GM18511 (cell line): Measurements from ENCODE around the gene SNRPN.
"Not testable (repeated sequence)": the region's sequence is repeated elsewhere in the genome, so short reads cannot be mapped to it uniquely, and the experiment has no call there.

Experiments used
- ATAC-seq: cut with Tn5 transposase; IDR thresholded peaks from one replicate; pipeline ENCODE4 v1.9.1; 2021; ENCODE audit warnings: mild to moderate bottlenecking, moderate library complexity; ENCODE audit not compliant: unreplicated experiment

The SNRPN gene

DNA sequence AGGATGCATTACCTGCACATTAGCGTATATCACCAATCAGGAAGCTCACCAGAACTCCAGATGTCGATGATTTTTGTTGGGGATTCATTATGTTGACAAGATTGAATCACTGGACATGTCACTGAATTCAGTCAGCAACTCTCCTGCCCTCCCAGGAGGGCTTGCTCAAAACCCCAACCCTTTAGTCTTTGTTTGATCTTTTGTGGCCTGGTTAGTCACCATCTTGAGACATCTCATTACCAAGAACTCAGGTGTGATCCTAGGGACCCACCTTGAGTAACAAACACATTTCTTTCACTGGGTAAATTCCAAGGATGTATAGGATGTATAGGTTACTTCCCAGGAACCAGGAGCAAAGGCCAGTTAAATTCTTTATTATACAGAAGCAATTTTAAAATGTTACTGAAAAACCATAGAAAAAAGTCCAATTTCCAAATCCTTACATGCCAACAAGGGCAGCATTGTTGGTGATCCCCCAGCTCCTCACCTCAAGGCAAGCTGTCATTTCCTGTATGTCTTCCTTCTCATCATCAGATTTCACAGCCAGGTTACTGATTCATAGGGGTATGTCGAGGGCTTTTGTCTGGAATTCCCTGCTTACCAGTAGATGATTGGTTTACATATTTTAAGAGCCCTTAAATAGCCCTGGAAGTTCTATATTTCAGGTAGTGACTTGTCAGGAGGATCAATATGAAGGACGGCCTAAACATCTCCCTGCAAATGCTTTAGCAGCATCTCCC, 11.7 kb downstream of the SNRPN start:
- ATAC-seq = no peak

GRCh38 chr15:24971052-24971451, 16.3 kb downstream of the SNRPN start:
- no peak for ATAC-seq

GRCh38 chr15:24971772-24972171, 17.0 kb downstream of the SNRPN start:
- no peak for ATAC-seq

DNA sequence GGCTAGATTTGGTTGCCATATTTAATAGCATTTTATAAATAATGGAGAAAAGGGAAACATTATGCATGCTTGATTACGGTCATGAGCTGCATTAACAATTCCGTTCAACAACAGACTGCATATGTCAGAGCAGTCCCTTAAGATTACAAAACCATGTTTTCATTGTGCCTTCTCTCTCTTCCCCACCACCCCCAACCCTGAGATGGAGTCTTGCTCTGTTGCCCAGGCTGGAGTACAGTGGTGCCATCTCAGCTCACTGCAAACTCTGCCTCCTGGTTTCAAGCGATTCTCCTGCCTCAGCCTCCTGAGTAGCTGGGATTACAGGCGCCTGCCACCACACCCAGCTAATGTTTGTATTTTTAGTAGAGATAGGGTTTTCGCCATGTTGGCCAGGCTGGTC, 17.9 kb downstream of the SNRPN start:
- ATAC-seq = not testable (repeated sequence)

- no peak for ATAC-seq
These were observed 22.1 kb downstream of the SNRPN start for GRCh38 chr15:24976932-24977331.

DNA sequence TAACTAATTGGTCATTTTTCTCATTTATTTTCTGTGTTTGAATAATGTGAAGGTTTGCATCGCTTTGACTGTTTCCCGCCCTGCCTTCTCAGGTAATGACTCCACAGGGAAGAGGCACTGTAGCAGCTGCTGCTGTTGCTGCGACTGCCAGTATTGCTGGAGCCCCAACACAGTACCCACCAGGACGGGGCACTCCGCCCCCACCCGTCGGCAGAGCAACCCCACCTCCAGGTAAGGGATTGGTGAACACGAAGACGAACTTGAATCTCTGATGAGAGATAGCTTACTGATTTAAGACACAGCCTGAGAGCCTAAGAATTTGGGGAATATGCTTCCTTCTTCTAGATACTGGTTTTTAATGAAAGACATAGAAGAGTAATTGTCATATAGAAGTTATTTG, 22.9 kb downstream of the SNRPN start:
- ATAC-seq = no peak

DNA sequence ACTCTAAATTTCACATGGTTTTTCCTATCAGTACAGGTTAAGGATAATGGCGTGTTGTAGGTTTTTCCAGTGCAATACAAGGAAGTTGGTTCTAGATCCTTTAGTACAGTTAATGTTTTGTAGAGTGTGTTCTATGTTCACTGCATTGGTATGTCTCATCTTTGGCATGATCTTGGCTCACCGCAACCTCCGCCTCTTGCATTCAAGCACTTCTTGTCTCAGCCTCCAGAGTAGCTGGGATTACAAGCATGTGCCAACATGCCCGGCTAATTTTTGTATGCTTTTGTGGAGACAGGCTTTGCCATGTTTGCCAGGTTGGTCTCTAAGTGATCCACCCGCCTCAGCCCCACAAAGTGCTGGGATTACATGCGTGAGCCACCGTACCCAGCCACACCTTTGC, 30.4 kb downstream of the SNRPN start:
- no peak for ATAC-seq

DNA sequence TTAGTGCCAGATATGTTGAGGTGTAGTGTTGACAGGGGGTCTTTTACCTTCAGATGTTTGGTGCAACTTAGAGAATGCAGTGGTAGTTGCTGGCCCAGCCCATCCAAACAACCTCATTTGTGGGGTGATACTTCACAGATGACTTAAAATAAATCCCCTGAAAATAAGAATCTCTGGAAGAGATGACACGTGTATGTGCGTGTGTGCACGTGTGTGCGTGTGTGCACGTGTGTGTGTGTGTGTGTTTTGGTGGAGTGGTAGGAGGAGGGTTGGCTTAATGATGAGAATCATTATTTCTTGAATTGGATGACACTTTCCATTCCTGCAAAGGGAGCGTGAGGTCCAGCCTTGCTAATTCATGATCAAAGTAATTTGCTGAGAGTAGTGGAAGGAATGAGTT, 31.9 kb downstream of the SNRPN start:
- no peak for ATAC-seq

DNA sequence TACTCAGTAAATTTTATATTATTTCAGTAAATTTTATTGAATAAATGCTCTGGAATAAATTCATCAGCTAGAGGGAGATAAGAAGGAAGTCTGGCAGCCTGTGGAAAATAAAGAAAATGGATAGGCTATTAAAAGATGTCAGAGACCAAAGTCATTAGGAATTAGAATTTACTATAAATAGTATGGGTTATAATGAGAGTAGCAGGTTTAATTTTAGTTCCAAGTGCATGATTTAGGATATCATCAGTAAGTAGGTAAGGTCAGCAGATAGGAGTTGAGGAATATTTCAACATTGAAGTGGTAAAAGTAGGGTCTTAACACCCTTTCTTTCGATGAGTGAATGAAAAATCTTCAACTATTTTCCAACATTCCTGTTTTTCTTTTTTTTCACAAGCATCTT, 64.6 kb downstream of the SNRPN start:
- no peak for ATAC-seq

DNA sequence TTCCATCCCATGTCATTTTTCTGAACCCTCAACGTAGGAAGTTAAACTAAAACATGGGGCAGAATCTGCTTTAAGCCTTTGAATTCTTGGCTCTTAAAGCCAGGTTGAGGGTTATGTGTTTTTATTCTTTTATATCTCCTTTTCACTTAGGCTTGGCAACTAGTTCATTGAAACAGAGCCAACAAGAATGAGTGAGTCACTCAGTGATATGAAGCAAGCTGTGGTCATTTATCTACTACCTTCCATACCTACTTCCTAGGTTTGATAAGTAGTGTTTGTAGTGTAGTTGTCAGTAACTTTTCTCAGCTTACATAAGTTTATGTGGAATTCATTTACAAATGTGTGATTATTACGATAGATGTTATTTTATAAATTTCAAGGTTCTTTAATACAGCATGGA, 67.4 kb downstream of the SNRPN start:
- ATAC-seq = no peak
